Measurements from ENCODE around the gene CLDND2.

The CLDND2 gene

GRCh38 chr19:51354742-51355148, 14.1 kb downstream of the CLDND2 start:
- peak in 9 of 14 donors; percentile 8 to 50 (median 29) for DNase-seq

- no peak for DNase-seq
Observed at GRCh38 chr19:51354103-51354741, 14.6 kb downstream of the CLDND2 start.

GRCh38 chr19:51352783-51353360, 15.9 kb downstream of the CLDND2 start:
- no peak for DNase-seq

- DNase-seq: no peak
Observed at GRCh38 chr19:51351266-51351990, 17.4 kb downstream of the CLDND2 start.

- no peak for DNase-seq
Observed at GRCh38 chr19:51347209-51347928, 21.4 kb downstream of the CLDND2 start.

- no peak for DNase-seq
Observed at GRCh38 chr19:51346742-51347141, 22.1 kb downstream of the CLDND2 start.

GRCh38 chr19:51345076-51345620, 23.7 kb downstream of the CLDND2 start:
- no peak for DNase-seq

- DNase-seq: no peak
Observed at GRCh38 chr19:51342631-51343569, 25.9 kb downstream of the CLDND2 start.

- no peak for DNase-seq
Observed at GRCh38 chr19:51341976-51342580, 26.7 kb downstream of the CLDND2 start, which contains the start of gene VSIG10L. VSIG10L (minus strand) TSS chr19:51342139; CDS start chr19:51342124, 15 bp downstream.

GRCh38 chr19:51341066-51341465, 27.7 kb downstream of the CLDND2 start:
- DNase-seq: no peak

GRCh38 chr19:51339687-51340656, 28.8 kb downstream of the CLDND2 start:
- DNase-seq: peak; percentile 31 to 95 (median 82)

- DNase-seq: no peak
Observed at GRCh38 chr19:51339313-51339686, 29.5 kb downstream of the CLDND2 start.

- DNase-seq: peak in 12 of 14 donors; percentile 30 to 82 (median 59)
Observed at GRCh38 chr19:51338563-51339312, 30.1 kb downstream of the CLDND2 start.

- DNase-seq: no peak
Observed at GRCh38 chr19:51337861-51338562, 30.8 kb downstream of the CLDND2 start.

GRCh38 chr19:51337141-51337860, 31.5 kb downstream of the CLDND2 start:
- DNase-seq: no peak

GRCh38 chr19:51333836-51334460, 34.9 kb downstream of the CLDND2 start:
- peak in 3 of 14 donors; percentile 21 to 97 (median 33) for DNase-seq

- no peak for DNase-seq
Observed at GRCh38 chr19:51331716-51332115, 37.1 kb downstream of the CLDND2 start.
